Astrocyte of the cerebellum (primary cell): Measurements from ENCODE around the gene CCDC24.
A peak's percentile ranks its signal among the peaks of the same experiment; 100 is the strongest.

Source experiments
- DNase-seq: peaks from one replicate; pipeline ENCODE4 v3.0.0-alpha.2; 2011; ENCODE audit warnings: low read depth
- H3K4me3 ChIP-seq: 2 replicates; pipeline ENCODE4 v1.5.1; 2011; ENCODE audit warnings: mild to moderate bottlenecking, low read depth, low read length, moderate library complexity
- CTCF ChIP-seq: IDR thresholded peaks from 2 replicates; pipeline ENCODE4 v1.5.1; 2012; ENCODE audit warnings: low read length, low read depth, moderate library complexity, mild to moderate bottlenecking; ENCODE audit errors: missing control alignments
- in situ Hi-C: cut with HindIII; loops from 2 replicates; pipeline ENCODE4 v1.10.0; 2017; ENCODE audit warnings: low sequenced_read_pairs

The CCDC24 gene

DNA sequence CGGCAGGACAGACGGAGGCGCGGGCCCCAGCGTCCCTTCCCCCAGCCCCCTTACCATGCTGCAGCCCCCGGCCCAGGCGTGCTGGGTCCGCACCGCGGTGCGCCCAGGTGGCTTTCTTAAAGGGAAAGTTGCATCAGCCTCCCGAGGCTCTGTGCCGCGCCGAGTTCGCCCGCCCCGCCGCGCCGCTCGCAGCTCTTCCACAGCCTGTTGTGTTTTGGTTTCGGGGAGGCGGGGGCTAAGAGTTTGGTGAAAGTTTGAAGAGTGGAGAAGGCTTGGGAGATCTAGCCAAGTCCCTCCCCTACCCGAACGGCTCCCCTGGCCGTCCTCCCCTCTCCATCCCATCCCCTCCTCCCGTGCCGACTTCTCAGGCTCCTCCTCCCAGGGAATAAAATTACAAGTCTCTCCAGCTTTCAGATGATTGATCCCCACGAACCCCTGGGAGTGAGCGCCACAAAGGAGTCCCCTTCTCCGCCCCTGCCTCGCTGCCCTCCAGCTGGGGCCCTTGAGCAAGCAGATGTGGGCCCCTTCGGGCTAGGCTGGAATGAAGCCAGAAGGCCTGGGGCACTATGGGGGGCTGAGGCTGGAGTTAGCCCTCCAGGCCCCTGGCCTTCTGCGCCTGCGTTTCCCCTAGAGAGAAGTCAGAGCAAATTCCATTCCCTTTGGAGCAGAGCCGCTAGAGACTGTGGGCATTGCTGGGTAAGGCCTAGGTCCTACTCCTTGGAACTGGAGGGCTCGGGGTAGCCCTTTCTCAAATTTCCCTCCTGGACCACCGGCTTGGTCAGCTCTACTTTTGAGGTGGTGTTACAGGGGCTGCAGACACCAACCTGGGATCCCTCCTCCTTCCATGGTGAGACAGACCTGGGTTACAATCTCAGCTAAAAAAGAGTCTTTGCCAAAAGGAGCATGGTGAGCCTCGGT lies 40.1 kb downstream of the CCDC24 start, which contains the start of gene SLC6A9:
Gene SLC6A9 (minus strand): TSS at position 211 of the 918 bp plus-strand sequence. CDS start 7,185 bp downstream, outside the sequence.
- peak; percentile 51 for DNase-seq
- TF ChIP-seq CTCF = no peak
- H3K4me3 ChIP-seq = peak within 1 kb of the TSS; percentile 72
- in situ Hi-C loops = no loop called here

GRCh38 chr1:44032170-44032790 lies 40.9 kb downstream of the CCDC24 start:
- TF ChIP-seq CTCF = no peak
- in situ Hi-C loops = no loop called here
- H3K4me3 ChIP-seq = no peak overlapping the region
- DNase-seq = no peak

DNA sequence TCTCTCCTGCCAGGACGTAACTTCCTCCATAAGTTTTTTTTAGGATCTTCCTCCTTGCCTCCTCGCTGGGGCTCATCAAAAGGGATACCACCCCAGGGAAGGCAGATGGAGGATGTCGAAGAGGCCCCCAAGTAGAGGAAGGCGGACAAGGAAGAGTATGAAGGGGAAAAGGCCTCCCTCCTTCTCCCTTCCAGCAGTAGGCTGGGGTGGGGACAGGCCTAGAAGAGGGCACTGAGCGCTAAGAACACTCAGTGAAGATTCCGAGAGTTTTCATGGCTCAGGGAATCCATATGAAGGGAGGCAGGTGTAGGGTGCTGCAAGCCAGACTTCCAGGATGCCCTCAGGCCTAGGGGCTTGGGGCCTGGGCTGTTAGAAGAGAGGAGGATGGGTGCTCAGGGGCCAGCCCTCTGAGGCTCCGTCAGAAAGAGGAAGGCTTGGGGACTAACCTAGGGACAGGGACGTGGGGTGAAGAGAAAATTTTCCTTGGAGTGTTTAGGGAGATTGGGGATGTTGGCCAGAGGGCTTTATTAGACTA lies 41.7 kb downstream of the CCDC24 start:
- in situ Hi-C loops = no loop called here
- no peak for DNase-seq
- TF ChIP-seq CTCF = no peak
- no peak overlapping the region for H3K4me3 ChIP-seq

DNA sequence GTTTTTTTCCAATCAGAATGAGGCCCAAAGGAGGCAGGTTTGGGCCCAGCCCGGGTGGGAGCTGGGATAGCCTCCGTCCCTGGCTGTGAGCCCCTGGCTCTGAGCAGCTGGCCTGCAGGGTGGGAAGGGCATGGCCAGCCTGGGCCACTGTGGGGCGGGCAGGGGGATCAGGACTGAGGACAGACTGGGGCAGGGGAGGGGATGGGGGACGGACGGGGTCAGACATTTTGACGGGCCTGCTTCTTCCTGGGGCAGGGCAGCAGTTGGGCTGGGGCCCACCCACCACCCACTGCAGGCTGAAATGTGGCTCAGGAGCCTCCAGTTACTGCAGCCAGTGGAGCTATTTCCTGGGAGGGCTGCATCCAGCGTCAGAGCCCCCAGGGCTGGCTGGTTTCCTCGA lies 42.4 kb downstream of the CCDC24 start:
- H3K4me3 ChIP-seq = no peak overlapping the region
- in situ Hi-C loops = no loop called here
- no peak for TF ChIP-seq CTCF
- no peak for DNase-seq

- no peak for DNase-seq
- no peak for TF ChIP-seq CTCF
- in situ Hi-C loops = no loop called here
- no peak overlapping the region for H3K4me3 ChIP-seq
These were observed 43.0 kb downstream of the CCDC24 start for GRCh38 chr1:44034423-44034822.

GRCh38 chr1:44034976-44035716 lies 43.7 kb downstream of the CCDC24 start:
- TF ChIP-seq CTCF = no peak
- no peak for DNase-seq
- in situ Hi-C loops = no loop called here
- H3K4me3 ChIP-seq = no peak overlapping the region
